HepG2 (cell line): ENCODE data around the gene ZNF585A.
"Not testable (repeated sequence)": the region's sequence is repeated elsewhere in the genome, so short reads cannot be mapped to it uniquely, and the experiment has no call there.

Experiments used
- ZNF660 ChIP-seq: sonication (generic); formaldehyde crosslinking; IDR thresholded peaks from 2 replicates; pipeline ENCODE4 v1.5.1; 2020; ENCODE audit warnings: mild to moderate bottlenecking, low read depth, missing genetic modification reagents, borderline replicate concordance
- ZNF746 ChIP-seq: sonication (generic); formaldehyde crosslinking; IDR thresholded peaks from 2 replicates; pipeline ENCODE4 v1.8.0; 2022; ENCODE audit warnings: mild to moderate bottlenecking, missing genetic modification reagents

GRCh38 chr19:37104135-37104534, 68.4 kb downstream of the ZNF585A start:
- TF ChIP-seq ZNF746; ZNF660 (CRISPR knock-in tag): not testable (repeated sequence)
